CD4-positive, alpha-beta T cell treated with Interleukin-15 for 4 hours (primary cell): Measurements from ENCODE around the gene ADPRS.

ENCODE experiments used
- DNase-seq: peaks from one replicate; pipeline ENCODE4 v3.0.0-alpha.2; 2020; ENCODE audit warnings: low spot score

The ADPRS gene

GRCh38 chr1:36108314-36108713 lies 19.6 kb downstream of the ADPRS start:
- no peak for DNase-seq

- DNase-seq: peak; percentile 24
Observed at GRCh38 chr1:36109041-36109679, 20.5 kb downstream of the ADPRS start.

GRCh38 chr1:36111151-36111550 lies 22.5 kb downstream of the ADPRS start:
- DNase-seq: no peak

GRCh38 chr1:36112823-36113222 lies 24.1 kb downstream of the ADPRS start:
- no peak for DNase-seq

- DNase-seq: no peak
Observed at GRCh38 chr1:36114371-36114770, 25.7 kb downstream of the ADPRS start.

- no peak for DNase-seq
Observed at GRCh38 chr1:36115200-36115669, 26.5 kb downstream of the ADPRS start.

- DNase-seq: no peak
Observed at GRCh38 chr1:36115931-36116330, 27.2 kb downstream of the ADPRS start.

- DNase-seq: no peak
Observed at GRCh38 chr1:36116901-36117300, 28.2 kb downstream of the ADPRS start.

GRCh38 chr1:36118447-36119204 lies 29.9 kb downstream of the ADPRS start:
- DNase-seq: no peak

- no peak for DNase-seq
Observed at GRCh38 chr1:36119456-36119855, 30.8 kb downstream of the ADPRS start.

GRCh38 chr1:36122062-36123030 lies 33.7 kb downstream of the ADPRS start:
- DNase-seq: no peak

GRCh38 chr1:36123356-36123755 lies 34.7 kb downstream of the ADPRS start:
- peak; percentile 4 for DNase-seq

GRCh38 chr1:36124404-36125128 lies 35.9 kb downstream of the ADPRS start:
- no peak for DNase-seq

GRCh38 chr1:36125129-36125991 lies 36.7 kb downstream of the ADPRS start, which contains the start of gene COL8A2:
TSS of gene COL8A2 (minus strand) at chr1:36125222. CDS start at chr1:36100242, 24,980 bp downstream.
- no peak for DNase-seq

- DNase-seq: no peak
Observed at GRCh38 chr1:36126005-36126716, 37.5 kb downstream of the ADPRS start.

GRCh38 chr1:36126797-36127500 lies 38.3 kb downstream of the ADPRS start:
- DNase-seq: no peak

GRCh38 chr1:36128126-36128904 lies 39.6 kb downstream of the ADPRS start:
- no peak for DNase-seq

- DNase-seq: no peak
Observed at GRCh38 chr1:36128905-36129206, 40.2 kb downstream of the ADPRS start.

- DNase-seq: no peak
Observed at GRCh38 chr1:36132029-36132428, 43.3 kb downstream of the ADPRS start.
